Heart left ventricle (tissue), 16 donors: ENCODE measurements around the gene RAD51B. TPM values are rescaled to one million over a fixed set of nuclear protein-coding genes. Genes with fewer than 3 reads are reported as not detected.

ENCODE experiments used
- ATAC-seq, 4 donors: fragments of 200-7000 bp; cut with Tn5 transposase; one replicate each; pipeline ENCODE4 v1.9.1; 2020 to 2022; ENCODE audit warnings: moderate library complexity in 4 of 4, mild to moderate bottlenecking in 3 of 4, moderate number of reproducible peaks in 1 of 4
- DNase-seq, 5 donors: peaks; one replicate each; pipeline ENCODE4 v3.0.0-alpha.2; 2020
- H3K27ac ChIP-seq, 12 donors: fragments of 200-600 bp; sonication (generic) in 4 of 12; one replicate each; pipeline versions ENCODE4 v1.5.0 to v1.8.0; 2016 to 2022; ENCODE audit warnings: mild to moderate bottlenecking in 2 of 12
- H3K27me3 ChIP-seq, 9 donors: fragments of 200-600 bp; sonication (generic) in 2 of 9; one replicate each; pipeline versions ENCODE4 v1.5.1 to v1.8.0; 2016 to 2022; ENCODE audit warnings: mild to moderate bottlenecking in 3 of 9
- H3K36me3 ChIP-seq, 9 donors: fragments of 200-600 bp; sonication (generic) in 2 of 9; one replicate each; pipeline versions ENCODE4 v1.5.0 to v1.8.0; 2018 to 2022; ENCODE audit warnings: mild to moderate bottlenecking in 2 of 9
- H3K4me1 ChIP-seq, 12 donors: fragments of 200-600 bp; sonication (generic) in 4 of 12; one replicate each; pipeline versions ENCODE4 v1.5.0 to v1.8.0; 2016 to 2022; ENCODE audit warnings: mild to moderate bottlenecking in 3 of 12
- H3K4me3 ChIP-seq, 12 donors: fragments of 200-600 bp; sonication (generic) in 4 of 12; one replicate each; pipeline versions ENCODE4 v1.5.0 to v1.8.0; 2017 to 2022; ENCODE audit warnings: mild to moderate bottlenecking in 9 of 12, moderate library complexity in 4 of 12
- H3K9me3 ChIP-seq, 12 donors: fragments of 200-600 bp; sonication (generic) in 4 of 12; one replicate each; pipeline versions ENCODE4 v1.5.0 to v1.8.0; 2016 to 2022; ENCODE audit warnings: mild to moderate bottlenecking in 1 of 12
- POLR2A ChIP-seq, 2 donors: fragments of 450-650 bp; IDR thresholded peaks; one replicate each; pipeline ENCODE4 v1.6.1; 2017; ENCODE audit warnings: antibody characterized with exemption in 2 of 2, mild to moderate bottlenecking in 2 of 2, moderate library complexity in 2 of 2
- WGBS, 4 donors: extraction: QIAGEN DNeasy Blood & Tissue Kit in 2 of 4; methylation state at CpG; one replicate each; pipeline versions ENCODE4 v1.1.5 to v1.1.7; 2013 to 2018; 5-methylcytosine and 5-hydroxymethylcytosine counted together
- intact Hi-C, 10 donors: fragments of 100-400 bp; cut with DNase I; formaldehyde crosslinking; loops; one replicate each; pipeline versions ENCODE4 v1.11.1 to v1.14.2; 2022
- polyA plus RNA-seq, 2 donors: library from polyadenylated mRNA; stranded (reverse); fragments of 200-250 nt; gene quantifications; one replicate each; pipeline ENCODE4 v1.2.3, GENCODE V29; 2013
- total RNA-seq, 9 donors: library from RNA; depleted of rRNA in 2 of 9; stranded (reverse); fragments of >200 nt in 2 of 9; fragmentation: NEBNext Ultra II Directional in 3 of 9; extraction: Animal tissue kit (Norgen Biotek cat#: 25700) in 3 of 9; gene quantifications; one replicate each; pipeline versions ENCODE4 v1.1.0 to v1.2.4, GENCODE V29; 2016 to 2023
- TF ChIP-seq, protein P1 (sequence below), 12 donors: fragments of 200-600 bp; sonication (generic) in 4 of 12; IDR thresholded peaks; one replicate each; pipeline versions ENCODE4 v1.5.0 to v1.8.0; 2018 to 2022; ENCODE audit warnings: antibody characterized with exemption in 12 of 12, mild to moderate bottlenecking in 5 of 12
- donor health status: ischemic (EF 13 %, LVEDD 7.1; RV severe dilation, severe dysfunction).
- donor health status: healthy with polysubstance abuse.
- donor health status: DM: no; HTN: yes; CAD: no.
- donor health status: DM: no; HTN: no; CAD: no.
- donor health status: ischemic (EF 25% LVEDD 6.9; RV normal size, moderate dysfunction).
- donor health status: ischemic (EF 25% LVEDD 5.7; RV mildly dilated, moderate dysfunction).
- donor health status: healthy.
- donor health status: DM: yes; HTN: yes; CAD: no.
- donor health status: ischemic (EF 35%, LVEDD 5.7; RV mildly dilated, moderate dysfunction).
- donor health status: nonischemic (EF 11% LVEDD 7.7; RV severe dilation, severe dysfunction).
- donor health status: DM: yes; HTN: yes; CAD: no.
- donor health status: PGD.
- donor health status: ischemic (EF 29% LVEDD 5.4; RV normal size, mild dysfunction).
- donor health status: nonischemic (EF 23%, LVEDD 6.1; RV moderate dilation, normal function).

Gene RAD51B
- total and polyA plus RNA-seq, 11 donors = 1.3 to 11.3 (median 3.2) TPM

DNA sequence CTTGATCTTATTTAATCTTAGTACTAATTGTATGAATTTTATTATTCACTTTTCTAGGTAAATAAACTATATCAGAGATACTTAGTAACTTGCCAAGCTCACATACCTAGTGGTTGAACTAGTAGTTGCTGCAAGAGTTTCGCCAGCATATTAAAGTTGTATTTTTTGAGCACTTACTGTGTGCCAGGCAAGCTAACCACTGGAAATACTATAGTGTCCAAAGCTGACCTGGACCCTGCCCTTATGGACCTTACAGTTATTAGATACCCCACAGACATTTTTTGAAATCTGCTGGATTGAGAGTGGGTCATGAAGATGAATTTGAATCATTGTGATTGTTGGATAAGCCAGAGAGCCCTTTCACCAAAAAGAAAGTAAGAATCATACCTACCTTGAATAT is 125.0 kb downstream of the RAD51B start:
- DNase-seq (no peak), ATAC-seq (no peak)
- Histone ChIP-seq H3K4me3 (no peak overlapping the region), H3K36me3 (no peaks in the 10 kb centered on the region), H3K27ac (peak overlapping the region in 4 of 12 donors; percentile 16 to 82 (median 34)), H3K27me3 (no peaks in the 10 kb centered on the region), H3K4me1 (peaks cover 0 to 49% (median 23%) of the 10 kb centered on the region in 12 donors), H3K9me3 (peaks cover 0 to 8% (median 1%) of the 10 kb centered on the region in 12 donors)
- WGBS, 4 donors = 92 to 100% (median 98%) methylated on average over 1 of the region's 1 CpG
- TF ChIP-seq POLR2A (IDR thresholded peaks at IDR 0.05) = no peak
- TF ChIP-seq, protein P1, sequence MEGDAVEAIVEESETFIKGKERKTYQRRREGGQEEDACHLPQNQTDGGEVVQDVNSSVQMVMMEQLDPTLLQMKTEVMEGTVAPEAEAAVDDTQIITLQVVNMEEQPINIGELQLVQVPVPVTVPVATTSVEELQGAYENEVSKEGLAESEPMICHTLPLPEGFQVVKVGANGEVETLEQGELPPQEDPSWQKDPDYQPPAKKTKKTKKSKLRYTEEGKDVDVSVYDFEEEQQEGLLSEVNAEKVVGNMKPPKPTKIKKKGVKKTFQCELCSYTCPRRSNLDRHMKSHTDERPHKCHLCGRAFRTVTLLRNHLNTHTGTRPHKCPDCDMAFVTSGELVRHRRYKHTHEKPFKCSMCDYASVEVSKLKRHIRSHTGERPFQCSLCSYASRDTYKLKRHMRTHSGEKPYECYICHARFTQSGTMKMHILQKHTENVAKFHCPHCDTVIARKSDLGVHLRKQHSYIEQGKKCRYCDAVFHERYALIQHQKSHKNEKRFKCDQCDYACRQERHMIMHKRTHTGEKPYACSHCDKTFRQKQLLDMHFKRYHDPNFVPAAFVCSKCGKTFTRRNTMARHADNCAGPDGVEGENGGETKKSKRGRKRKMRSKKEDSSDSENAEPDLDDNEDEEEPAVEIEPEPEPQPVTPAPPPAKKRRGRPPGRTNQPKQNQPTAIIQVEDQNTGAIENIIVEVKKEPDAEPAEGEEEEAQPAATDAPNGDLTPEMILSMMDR (IDR thresholded peaks at IDR 0.05) = no peak
- intact Hi-C loops = loop anchor here (2.0 to 10.0 kb wide), 9 partner anchors 200 to 898 kb away; no protein-coding TSS in a partner anchor

DNA sequence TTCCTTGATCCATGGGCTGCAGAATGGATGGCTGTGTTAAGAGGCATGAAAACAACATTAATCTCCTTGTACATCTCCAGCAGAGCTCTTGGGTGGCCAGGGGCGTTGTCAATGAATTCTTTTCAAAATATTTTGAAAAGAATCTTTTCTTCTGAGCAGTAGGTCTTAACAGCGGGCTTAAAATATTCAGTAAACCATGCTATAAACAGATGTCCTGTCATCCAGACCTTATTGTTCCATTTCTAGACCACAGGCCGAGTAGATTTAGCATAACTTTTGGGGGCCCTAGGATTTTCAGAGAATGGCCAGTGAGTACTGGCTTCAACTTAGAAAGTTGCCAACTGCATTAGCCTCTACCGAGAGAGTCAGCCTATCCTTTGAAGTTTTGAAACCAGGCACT is 130.2 kb downstream of the RAD51B start:
- ATAC-seq = no peak

DNA sequence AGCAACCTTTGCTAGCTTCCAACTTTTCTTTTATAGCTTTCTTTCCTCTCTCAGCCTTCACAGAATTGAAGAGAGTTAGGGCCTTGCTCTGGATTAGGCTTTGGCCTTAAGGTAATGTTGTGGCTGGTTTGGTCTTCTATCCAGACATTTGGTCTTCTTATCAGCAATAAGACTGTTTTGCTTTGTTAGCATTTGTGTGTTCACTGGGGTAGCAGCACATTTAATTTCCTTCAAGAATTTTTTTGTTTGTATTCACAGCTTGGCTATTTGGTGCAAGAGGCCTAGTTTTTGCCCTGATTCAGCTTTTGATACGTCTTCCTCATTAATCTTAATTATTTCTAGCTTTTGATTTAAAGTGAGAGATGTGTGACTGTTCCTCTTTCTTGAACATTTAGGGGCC is 130.8 kb downstream of the RAD51B start:
- H3K9me3 ChIP-seq = peaks cover 0 to 15% (median 6%) of the 10 kb centered on the region in 12 donors
- intact Hi-C loops = loop anchor here in 1 of 10 donors (10.0 kb wide), 1 partner anchor 264 kb away; no protein-coding TSS in a partner anchor
- no peaks in the 10 kb centered on the region for H3K27me3 ChIP-seq
- TF ChIP-seq, protein P1 (IDR thresholded peaks at IDR 0.05) = no peak
- TF ChIP-seq POLR2A (IDR thresholded peaks at IDR 0.05) = no peak
- 93 to 96% (median 95%) methylated on average over 1 of the region's 1 CpG for WGBS, 4 donors
- DNase-seq (no peak), ATAC-seq (no peak)
- H3K36me3 ChIP-seq = no peaks in the 10 kb centered on the region
- H3K4me3 ChIP-seq = no peak overlapping the region
- H3K4me1 ChIP-seq = no peaks in the 10 kb centered on the region
- H3K27ac ChIP-seq = no peak overlapping the region

More for the DNA sequence above, 130.2 kb downstream of the RAD51B start:
- WGBS, 4 donors = 94 to 98% (median 96%) methylated on average over 4 of the region's 4 CpGs
- Histone ChIP-seq H3K27me3 (no peaks in the 10 kb centered on the region), H3K36me3 (no peaks in the 10 kb centered on the region), H3K4me3 (no peak overlapping the region), H3K4me1 (peaks cover 0 to 4% (median 0%) of the 10 kb centered on the region in 12 donors), H3K9me3 (peaks cover 0 to 15% (median 6%) of the 10 kb centered on the region in 12 donors), H3K27ac (no peak overlapping the region)
- TF ChIP-seq, protein P1 (IDR thresholded peaks at IDR 0.05) = no peak
- no peak for TF ChIP-seq POLR2A (IDR thresholded peaks at IDR 0.05)
- no peak for DNase-seq
- intact Hi-C loops = loop anchor here in 4 of 10 donors (10.0 kb wide), 4 partner anchors 195 to 575 kb away; no protein-coding TSS in a partner anchor

DNA sequence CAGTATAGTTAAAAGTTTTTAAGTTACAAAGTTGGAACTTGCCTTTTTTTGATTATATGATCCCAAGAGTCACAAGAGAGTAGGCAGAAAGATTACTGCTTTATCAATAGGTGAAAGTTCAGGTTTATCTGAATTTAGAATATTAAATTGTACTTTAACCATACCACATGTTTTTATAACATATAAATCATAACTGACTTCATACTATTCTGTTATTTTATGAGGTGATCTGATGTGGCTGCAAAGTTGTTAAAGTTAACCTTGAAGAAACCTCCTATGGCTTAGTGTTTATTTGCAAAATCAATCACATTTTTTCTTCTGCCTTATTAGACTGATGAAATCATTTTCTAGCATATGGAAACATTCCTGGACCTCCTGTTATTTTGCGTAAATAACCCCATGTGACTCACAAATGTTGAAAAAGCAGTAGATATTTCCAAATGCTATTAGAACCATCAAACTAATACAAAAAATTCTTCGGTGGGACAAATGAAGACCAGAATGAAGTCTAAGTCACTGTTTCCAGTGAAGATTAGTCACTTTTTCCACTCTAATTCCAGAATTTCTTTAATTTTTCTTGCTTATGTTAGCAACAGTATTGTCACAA is 132.1 kb downstream of the RAD51B start:
- Histone ChIP-seq H3K4me1 (no peaks in the 10 kb centered on the region), H3K4me3 (no peak overlapping the region), H3K9me3 (peaks cover 0 to 15% (median 6%) of the 10 kb centered on the region in 12 donors), H3K27me3 (no peaks in the 10 kb centered on the region), H3K27ac (no peak overlapping the region), H3K36me3 (no peaks in the 10 kb centered on the region)
- TF ChIP-seq POLR2A (IDR thresholded peaks at IDR 0.05) = no peak
- TF ChIP-seq, protein P1 (IDR thresholded peaks at IDR 0.05) = no peak
- 85 to 96% (median 91%) methylated on average over 2 of the region's 2 CpGs for WGBS, 4 donors
- intact Hi-C loops = loop anchor here in 1 of 10 donors (10.0 kb wide), 1 partner anchor 263 kb away; no protein-coding TSS in a partner anchor
- DNase-seq = no peak
- no peak for ATAC-seq
